Skeletal muscle tissue (tissue), 4 donors: Measurements from ENCODE around the gene ESPN. TPM values are rescaled to one million over a fixed set of nuclear protein-coding genes. Genes with fewer than 3 reads are reported as not detected.

Source experiments
- H3K27ac ChIP-seq: one replicate; pipeline ENCODE4 v1.7.0; 2013; ENCODE audit warnings: mild to moderate bottlenecking, low read depth, low read length, inconsistent platforms
- H3K27me3 ChIP-seq, 3 donors: one replicate each; pipeline ENCODE4 v1.7.0; 2013; ENCODE audit warnings: low read length in 3 of 3; ENCODE audit not compliant: control insufficient read depth in 3 of 3, insufficient read depth in 3 of 3
- H3K36me3 ChIP-seq, 3 donors: one replicate each; pipeline ENCODE4 v1.7.0; 2013; ENCODE audit warnings: low read length in 3 of 3; ENCODE audit not compliant: control insufficient read depth in 3 of 3, insufficient read depth in 3 of 3
- H3K4me1 ChIP-seq, 3 donors: one replicate each; pipeline ENCODE4 v1.7.0; 2013; ENCODE audit warnings: low read length in 3 of 3, mild to moderate bottlenecking in 3 of 3; ENCODE audit not compliant: control insufficient read depth in 3 of 3, insufficient read depth in 3 of 3
- H3K4me3 ChIP-seq, 3 donors: one replicate each; pipeline ENCODE4 v1.7.0; 2013; ENCODE audit warnings: low read length in 3 of 3
- H3K9ac ChIP-seq, 3 donors: one replicate each; pipeline ENCODE4 v1.7.0; 2013; ENCODE audit warnings: low read length in 3 of 3, mild to moderate bottlenecking in 3 of 3, moderate library complexity in 2 of 3, low read depth in 1 of 3
- H3K9me3 ChIP-seq, 3 donors: one replicate each; pipeline ENCODE4 v1.7.0; 2013; ENCODE audit warnings: low read length in 3 of 3; ENCODE audit not compliant: control insufficient read depth in 3 of 3
- total RNA-seq: library from RNA; depleted of rRNA; stranded (reverse); fragments of >200 nt; gene quantifications from one replicate; pipeline ENCODE4 v1.2.3, GENCODE V29; 2014
- donor health status: Osteomylitis.

ESPN gene
- total RNA-seq, 1 donor from 2014 or later: 0.52 TPM

DNA sequence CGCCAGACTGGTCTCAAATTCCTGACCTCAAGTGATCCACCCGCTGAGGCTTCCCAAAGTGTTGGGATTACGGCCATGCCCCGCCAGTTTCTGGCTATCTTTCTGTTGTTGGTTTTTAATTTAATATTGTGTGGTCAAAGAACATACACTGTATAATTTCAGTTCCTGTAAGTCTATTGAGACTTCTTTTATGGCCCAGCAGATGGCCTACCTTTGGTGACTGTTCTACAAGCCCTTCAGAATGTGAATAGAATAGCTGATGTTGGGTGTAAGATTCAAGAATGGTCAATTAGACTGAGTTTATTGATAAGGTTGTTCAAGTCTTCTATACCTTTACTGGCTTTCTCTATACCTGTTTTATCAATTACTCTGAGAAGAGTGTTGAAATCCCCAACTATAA lies 15.5 kb upstream of the ESPN start:
- Histone ChIP-seq H3K4me1 (no peaks in the 10 kb centered on the region), H3K27me3 (peaks cover 6 to 32% (median 14%) of the 10 kb centered on the region in 3 donors), H3K4me3 (no peak overlapping the region)

DNA sequence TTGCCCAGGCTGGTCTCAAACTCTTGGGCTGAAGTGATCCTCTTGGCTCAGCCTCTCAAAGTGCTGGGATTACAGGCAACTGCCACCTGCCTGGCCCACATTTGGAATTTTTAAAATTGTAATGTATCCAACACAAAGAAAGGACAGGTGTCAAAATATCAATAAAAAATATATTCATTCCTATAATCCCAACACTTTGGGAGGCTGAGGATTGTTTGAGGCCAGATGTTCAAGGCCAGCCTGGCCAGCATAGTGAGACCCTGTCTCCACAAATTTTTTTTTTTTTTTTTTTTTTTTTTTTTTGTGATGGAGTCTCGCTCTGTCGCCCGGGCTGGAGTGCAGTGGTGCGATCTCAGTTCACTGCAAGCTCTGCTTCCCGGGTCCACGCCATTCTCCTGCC lies 14.8 kb upstream of the ESPN start:
- Histone ChIP-seq H3K4me3 (no peak overlapping the region), H3K4me1 (no peaks in the 10 kb centered on the region), H3K9ac (no peak overlapping the region), H3K27me3 (peaks cover 12 to 39% (median 21%) of the 10 kb centered on the region in 3 donors), H3K36me3 (no peaks in the 10 kb centered on the region), H3K9me3 (no peaks in the 10 kb centered on the region), H3K27ac (no peak overlapping the region)

More for the DNA sequence above, 15.5 kb upstream of the ESPN start:
- no peaks in the 10 kb centered on the region for H3K9me3 ChIP-seq
- no peak overlapping the region for H3K9ac ChIP-seq
- no peaks in the 10 kb centered on the region for H3K36me3 ChIP-seq
- H3K27ac ChIP-seq: no peak overlapping the region

DNA sequence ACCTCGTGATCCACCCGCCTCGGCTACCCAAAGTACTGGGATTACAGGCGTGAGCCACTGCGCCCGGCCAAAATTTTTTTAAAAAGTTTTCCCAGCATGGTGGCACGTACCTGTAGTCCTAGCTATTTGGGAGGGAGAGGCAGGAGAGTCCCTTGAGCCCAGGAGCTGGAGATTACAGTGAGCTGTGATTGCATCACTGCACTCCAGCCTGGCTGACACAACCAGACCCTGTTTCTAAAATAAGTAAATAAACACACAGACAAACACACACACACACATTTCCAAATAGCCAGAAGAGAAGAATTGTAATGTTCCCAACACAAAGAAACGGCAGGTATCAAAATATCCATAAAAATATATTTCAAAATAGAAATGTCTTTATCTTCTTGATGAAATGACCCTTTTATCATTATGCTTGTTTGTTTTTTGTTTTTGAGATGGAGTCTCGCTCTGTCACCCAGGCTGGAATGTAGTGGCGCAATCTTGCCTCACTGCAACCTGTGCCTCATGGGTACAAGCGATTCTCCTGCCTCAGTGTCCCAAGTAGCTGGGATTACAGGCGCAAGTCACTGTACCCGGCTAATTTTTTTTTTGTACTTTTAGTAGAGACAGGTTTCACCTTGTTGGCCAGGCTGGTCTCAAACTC lies 14.2 kb upstream of the ESPN start:
- H3K4me1 ChIP-seq: no peaks in the 10 kb centered on the region
- H3K27ac ChIP-seq: no peak overlapping the region
- no peaks in the 10 kb centered on the region for H3K9me3 ChIP-seq
- H3K36me3 ChIP-seq: no peaks in the 10 kb centered on the region
- H3K9ac ChIP-seq: no peak overlapping the region
- H3K27me3 ChIP-seq: peaks cover 19 to 41% (median 24%) of the 10 kb centered on the region in 3 donors
- no peak overlapping the region for H3K4me3 ChIP-seq

DNA sequence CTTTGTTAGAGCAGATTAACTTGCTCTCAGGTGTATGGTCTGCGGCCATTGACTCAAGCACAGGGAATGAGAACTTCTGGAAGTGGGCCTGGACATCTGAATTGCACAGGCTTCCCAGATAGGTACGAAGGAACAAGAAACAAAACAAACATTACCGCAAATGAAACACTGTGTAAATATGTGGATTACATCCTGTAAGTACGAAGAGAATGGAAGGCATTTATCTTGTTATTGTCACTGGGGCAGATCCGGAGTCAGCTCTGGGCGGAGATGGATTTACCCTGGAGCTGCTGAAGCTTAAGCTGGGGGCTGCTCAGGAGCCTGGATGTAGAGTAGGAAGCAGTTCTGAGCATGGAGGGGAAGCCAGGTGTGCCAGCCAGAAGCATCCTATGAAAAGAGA lies 11.7 kb upstream of the ESPN start:
- no peaks in the 10 kb centered on the region for H3K36me3 ChIP-seq
- no peaks in the 10 kb centered on the region for H3K9me3 ChIP-seq
- no peak overlapping the region for H3K9ac ChIP-seq
- H3K4me3 ChIP-seq: no peak overlapping the region
- H3K27me3 ChIP-seq: peaks cover 40 to 59% (median 46%) of the 10 kb centered on the region in 3 donors
- H3K4me1 ChIP-seq: no peaks in the 10 kb centered on the region
- H3K27ac ChIP-seq: no peak overlapping the region

- H3K4me1 ChIP-seq: peaks cover 0 to 2% (median 0%) of the 10 kb centered on the region in 3 donors
- no peak overlapping the region for H3K27ac ChIP-seq
- H3K36me3 ChIP-seq: no peaks in the 10 kb centered on the region
- H3K27me3 ChIP-seq: peaks cover 53 to 73% (median 59%) of the 10 kb centered on the region in 3 donors
- H3K9me3 ChIP-seq: no peaks in the 10 kb centered on the region
- no peak overlapping the region for H3K4me3 ChIP-seq
- H3K9ac ChIP-seq: peak overlapping the region in 1 of 3 donors; percentile 8
Observed at GRCh38 chr1:6414443-6414844, 10.1 kb upstream of the ESPN start.

DNA sequence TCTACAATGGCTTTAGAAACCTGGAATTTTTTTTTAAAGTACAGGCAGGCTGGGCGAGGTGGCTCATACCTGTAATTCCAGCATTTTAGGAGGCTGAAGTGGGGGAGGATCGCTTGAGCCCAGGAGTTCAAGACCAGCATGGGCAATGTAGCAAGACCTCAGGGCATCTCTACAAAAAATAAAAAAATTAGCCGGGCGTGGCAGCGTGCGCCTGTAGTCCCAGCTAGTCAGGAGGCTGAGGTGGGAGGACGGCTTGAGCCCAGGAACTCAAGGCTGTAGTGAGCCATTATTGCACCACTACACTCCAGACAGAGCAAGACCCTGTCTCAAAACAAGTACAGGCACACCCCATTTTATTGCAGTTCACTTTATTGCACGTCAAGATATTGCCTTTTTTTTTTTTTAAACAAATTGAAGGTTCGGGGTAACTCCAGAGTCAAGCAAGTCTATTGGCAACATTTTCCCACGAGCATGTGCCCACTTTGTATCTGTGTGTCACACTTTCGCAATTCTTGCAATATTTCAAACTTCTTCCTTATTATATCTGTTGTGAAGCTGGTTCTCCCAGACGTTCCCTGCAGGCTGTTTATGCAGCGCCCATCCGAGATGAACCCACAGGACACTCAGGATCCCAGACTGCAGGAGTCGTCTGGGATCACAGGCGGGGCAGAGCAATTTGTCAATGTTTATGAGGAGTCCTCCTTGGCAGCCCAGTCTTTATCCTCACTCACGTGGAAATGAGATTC lies 9.5 kb upstream of the ESPN start:
- H3K9me3 ChIP-seq: no peaks in the 10 kb centered on the region
- H3K27ac ChIP-seq: no peak overlapping the region
- H3K4me3 ChIP-seq: no peak overlapping the region
- peaks cover 55 to 78% (median 61%) of the 10 kb centered on the region in 3 donors for H3K27me3 ChIP-seq
- no peak overlapping the region for H3K9ac ChIP-seq
- peaks cover 2 to 3% (median 2%) of the 10 kb centered on the region in 3 donors for H3K4me1 ChIP-seq
- no peaks in the 10 kb centered on the region for H3K36me3 ChIP-seq

DNA sequence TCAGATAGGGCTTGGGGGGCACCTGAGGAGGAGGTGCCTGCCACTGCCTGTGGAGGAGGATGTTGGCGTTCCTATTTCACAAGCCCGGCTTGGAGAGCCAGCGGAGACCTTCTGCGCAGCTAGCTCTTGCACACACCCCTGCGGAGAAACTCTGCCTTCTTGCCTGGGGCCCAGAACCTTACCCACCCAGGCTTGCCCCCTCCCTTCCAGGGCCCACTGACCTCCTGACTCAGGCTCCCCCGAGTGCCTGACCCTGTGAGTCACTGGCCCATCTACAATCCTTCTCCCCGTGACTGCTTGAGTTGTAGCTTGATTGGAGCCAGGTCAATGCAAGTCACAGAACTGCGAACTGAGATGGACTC lies 8.3 kb upstream of the ESPN start:
- Histone ChIP-seq H3K27me3 (peaks cover 65 to 82% (median 67%) of the 10 kb centered on the region in 3 donors), H3K27ac (no peak overlapping the region), H3K9ac (no peak overlapping the region)

GRCh38 chr1:6416906-6417305 lies 7.7 kb upstream of the ESPN start:
- H3K4me1 ChIP-seq: peaks cover 7 to 11% (median 10%) of the 10 kb centered on the region in 3 donors
- H3K27ac ChIP-seq: no peak overlapping the region
- no peak overlapping the region for H3K9ac ChIP-seq
- H3K9me3 ChIP-seq: no peaks in the 10 kb centered on the region
- peaks cover 70 to 85% (median 71%) of the 10 kb centered on the region in 3 donors for H3K27me3 ChIP-seq
- H3K36me3 ChIP-seq: no peaks in the 10 kb centered on the region
- H3K4me3 ChIP-seq: no peak overlapping the region

More for the DNA sequence above, 8.3 kb upstream of the ESPN start:
- Histone ChIP-seq H3K4me3 (no peak overlapping the region), H3K4me1 (peaks cover 7 to 11% (median 10%) of the 10 kb centered on the region in 3 donors), H3K36me3 (no peaks in the 10 kb centered on the region), H3K9me3 (no peaks in the 10 kb centered on the region)

DNA sequence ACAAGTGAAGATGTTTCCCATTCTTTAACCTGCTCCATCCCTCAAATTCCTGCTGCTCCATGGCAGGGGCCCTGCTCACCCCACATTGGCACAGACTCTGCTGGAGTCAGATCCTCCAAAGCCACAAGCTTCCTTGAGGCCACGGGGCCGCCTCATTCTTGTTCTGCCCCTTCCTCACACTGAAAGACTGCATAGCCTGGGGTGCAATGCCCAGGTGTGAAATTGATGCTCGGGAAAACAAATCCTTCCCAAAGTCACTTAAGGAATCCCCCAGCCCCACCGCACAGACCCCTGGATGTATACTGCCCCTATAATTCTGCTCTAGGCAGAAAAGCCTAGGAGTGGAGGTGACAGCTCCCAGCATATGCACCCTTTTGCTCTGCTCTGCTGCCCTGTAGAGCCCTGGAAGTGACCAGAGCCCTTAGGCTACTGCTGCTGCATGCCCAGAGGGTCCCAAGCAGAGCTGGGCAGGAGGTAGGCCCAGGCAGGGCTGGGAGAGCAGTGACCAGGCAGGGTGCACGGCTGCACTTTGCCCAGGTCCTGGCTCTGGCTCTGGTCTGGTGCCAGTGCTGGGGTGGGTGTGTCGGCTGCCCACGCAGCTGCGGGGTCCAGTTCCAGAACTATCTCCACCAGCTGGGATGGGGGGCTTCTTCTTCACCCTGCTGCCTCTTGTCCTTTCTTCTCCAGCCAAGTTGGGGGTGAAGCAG lies 6.5 kb upstream of the ESPN start:
- no peaks in the 10 kb centered on the region for H3K36me3 ChIP-seq
- H3K4me3 ChIP-seq: no peak overlapping the region
- peaks cover 75 to 86% (median 75%) of the 10 kb centered on the region in 3 donors for H3K27me3 ChIP-seq
- H3K4me1 ChIP-seq: peaks cover 9 to 15% (median 15%) of the 10 kb centered on the region in 3 donors
- no peak overlapping the region for H3K9ac ChIP-seq
- no peak overlapping the region for H3K27ac ChIP-seq
- H3K9me3 ChIP-seq: no peaks in the 10 kb centered on the region
